ENCODE measurements around the gene SBNO1.
A peak's percentile ranks its signal among the peaks of the same experiment; 100 is the strongest.
"Not testable (repeated sequence)": the region's sequence is repeated elsewhere in the genome, so short reads cannot be mapped to it uniquely, and the experiment has no call there.

The SBNO1 gene

DNA sequence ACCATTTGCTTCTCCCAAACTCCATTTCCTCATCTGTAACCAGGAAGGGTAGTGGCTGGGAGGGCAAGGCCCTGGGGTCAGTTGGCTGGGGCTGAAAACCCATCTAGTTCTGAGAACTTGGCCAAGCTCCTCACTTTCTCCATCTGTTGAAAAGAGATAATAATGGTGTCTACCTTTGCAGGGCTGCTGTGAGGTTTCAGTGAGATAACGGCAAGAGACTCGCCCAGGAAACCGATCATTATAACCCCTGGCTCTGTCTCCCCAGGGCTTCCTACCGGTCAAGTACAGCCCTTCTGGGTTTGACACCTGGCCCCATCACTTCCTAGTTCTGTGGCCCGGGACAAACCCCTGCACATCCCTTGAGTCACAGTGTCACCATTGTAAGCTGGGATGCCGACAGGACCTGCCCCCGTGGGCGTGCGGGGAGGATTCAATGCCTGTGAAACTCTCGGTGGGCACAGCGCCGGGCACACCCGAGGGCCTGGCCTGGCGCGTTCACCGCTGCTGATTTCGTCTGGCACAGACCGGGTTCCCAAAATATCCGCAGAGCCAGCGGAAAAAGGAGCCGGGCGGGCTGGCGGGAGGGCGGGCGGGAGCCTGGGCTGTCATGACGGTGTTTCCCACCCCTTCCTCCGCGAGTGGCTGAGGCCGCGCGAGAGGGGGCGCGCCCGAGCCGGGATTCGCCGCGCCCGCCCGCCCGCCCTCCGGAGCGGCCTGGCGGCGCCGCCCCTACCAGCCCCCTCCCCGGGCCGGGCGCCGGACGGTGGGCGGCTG lies 23.7 kb upstream of the SBNO1 start:
- peak; percentile 79 for DNase-seq

- DNase-seq: no peak
These were observed 23.0 kb upstream of the SBNO1 start for GRCh38 chr12:123387508-123388176.

GRCh38 chr12:123385536-123385935 lies 20.9 kb upstream of the SBNO1 start:
- DNase-seq: not testable (repeated sequence)

- no peak for DNase-seq
These were observed 20.3 kb upstream of the SBNO1 start for GRCh38 chr12:123384994-123385376.

DNA sequence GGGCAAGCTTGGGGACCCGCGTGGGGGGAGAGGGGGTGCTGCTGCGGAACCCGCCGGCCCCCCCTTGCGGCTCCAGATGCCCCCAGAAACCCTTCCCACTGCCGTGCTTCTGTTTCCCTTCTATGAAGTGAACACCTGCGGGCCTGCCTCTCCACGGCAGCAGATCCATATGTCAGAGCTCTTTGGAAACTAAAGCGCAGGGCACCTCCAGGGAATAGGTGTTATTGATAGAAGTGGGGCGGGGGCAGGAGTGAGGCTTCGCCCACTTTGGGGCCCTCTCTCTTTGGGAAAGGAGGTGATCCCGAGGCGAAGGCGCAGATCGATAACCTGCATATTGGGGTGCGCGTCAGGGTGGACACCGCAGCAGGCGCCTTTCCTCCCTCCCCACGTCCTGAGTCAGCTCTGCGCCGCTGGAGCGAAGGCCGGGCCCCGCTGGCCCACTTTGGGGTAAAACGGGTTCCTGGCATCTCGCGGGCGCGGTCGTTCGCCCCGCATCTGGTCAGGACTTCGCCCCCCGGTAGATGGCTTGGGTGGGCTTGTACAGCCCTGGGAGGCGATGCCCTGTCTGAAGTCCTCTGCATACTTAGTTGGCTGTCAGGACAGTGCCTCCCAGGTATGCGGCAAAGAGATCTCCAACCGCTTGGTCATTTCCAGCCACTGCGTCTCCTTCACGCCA lies 19.8 kb upstream of the SBNO1 start:
- peak; percentile 32 for DNase-seq

GRCh38 chr12:123382684-123383083 lies 18.0 kb upstream of the SBNO1 start:
- DNase-seq: no peak

GRCh38 chr12:123379391-123379790 lies 14.7 kb upstream of the SBNO1 start:
- no peak for DNase-seq

GRCh38 chr12:123372415-123372814 lies 7.8 kb upstream of the SBNO1 start:
- DNase-seq: not testable (repeated sequence)

GRCh38 chr12:123371667-123372368 lies 7.2 kb upstream of the SBNO1 start:
- not testable (repeated sequence) for DNase-seq

DNA sequence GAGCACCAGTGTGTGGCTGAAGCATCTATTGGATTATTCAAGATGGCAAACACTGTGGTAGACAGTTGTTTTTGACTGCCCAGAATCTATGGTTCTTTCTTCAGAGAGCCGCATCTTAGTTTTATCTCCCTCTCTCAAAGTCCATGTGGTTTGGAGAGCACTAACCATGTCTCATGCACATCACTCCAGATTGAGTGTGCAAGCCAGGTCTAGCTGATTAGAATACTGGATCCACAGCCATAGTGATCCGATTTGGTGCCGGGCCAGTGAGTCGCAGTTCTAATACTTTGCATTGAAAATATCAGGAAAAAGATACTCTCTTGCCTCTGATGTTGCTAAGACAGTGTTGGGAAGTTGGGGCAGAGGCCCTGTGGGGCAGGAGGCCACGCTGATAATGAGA lies 4.6 kb upstream of the SBNO1 start:
- no peak for DNase-seq

DNA sequence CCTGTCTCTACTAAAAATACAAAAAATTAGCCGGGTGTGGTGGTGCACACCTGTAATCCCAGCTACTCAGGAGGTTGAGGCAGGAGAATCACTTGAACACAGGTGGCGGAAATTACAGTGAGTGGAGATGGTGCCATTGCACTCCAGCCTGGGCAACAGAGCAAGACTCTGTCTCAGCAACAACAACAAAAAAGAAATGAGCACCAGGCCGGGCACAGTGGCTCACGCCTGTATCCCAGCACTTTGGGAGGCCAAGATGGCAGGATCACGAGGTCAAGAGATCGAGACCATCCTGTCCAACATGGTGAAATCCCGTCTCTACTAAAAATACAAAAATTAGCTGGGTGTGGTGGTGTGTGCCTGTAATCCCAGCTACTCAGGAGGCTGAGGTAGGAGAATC lies 3.8 kb upstream of the SBNO1 start:
- DNase-seq: not testable (repeated sequence)

- DNase-seq: no peak
These were observed 2.9 kb upstream of the SBNO1 start for GRCh38 chr12:123367511-123367910.

- peak; percentile 98 for DNase-seq
These were observed 624 bp upstream of the SBNO1 start for GRCh38 chr12:123365025-123365917.

GRCh38 chr12:123363740-123364531 lies 711 bp downstream of the SBNO1 start:
- peak; percentile 29 for DNase-seq

GRCh38 chr12:123363390-123363739 lies 1.3 kb downstream of the SBNO1 start:
- DNase-seq: peak; percentile 22

DNA sequence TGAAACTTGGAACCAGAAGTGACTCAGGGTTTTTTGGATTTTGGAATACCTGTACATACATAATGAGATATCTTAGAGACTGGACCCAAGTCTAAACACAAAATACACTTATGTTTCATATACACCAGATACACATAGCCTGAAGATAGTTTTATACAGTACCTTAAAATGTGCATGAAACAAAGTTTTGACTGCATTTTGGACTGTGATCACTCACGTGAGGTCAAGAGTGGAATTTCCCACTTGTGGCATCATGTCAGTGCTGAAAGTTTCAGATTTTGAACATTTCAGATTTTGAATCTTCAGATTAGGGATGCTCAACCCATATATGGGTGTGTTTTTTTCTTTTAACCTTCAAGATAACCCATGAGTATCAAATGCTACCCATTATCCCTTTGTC lies 6.6 kb downstream of the SBNO1 start:
- DNase-seq: no peak

DNA sequence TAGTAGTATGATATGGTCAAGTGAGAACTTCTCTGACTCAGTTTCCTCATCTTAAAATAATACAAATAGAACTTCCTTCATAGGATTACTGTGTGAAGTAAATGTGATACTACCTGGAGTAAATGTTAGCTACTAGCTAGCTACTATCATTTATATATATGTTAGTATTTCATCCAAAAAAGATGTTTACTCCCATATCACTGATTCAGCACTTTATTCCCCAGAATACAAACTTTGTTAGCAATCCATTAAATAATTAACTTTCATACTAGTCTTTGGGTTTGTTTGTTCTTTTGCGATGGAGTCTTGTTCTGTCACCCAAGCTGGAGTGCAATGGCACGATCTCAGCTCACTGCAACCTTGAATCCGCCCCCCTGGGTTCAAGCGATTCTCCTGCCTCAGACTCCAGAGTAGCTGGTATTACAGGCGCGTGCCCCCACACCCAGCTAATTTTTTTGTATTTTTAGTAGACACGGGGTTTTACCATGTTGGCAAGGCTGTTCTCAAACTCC lies 8.4 kb downstream of the SBNO1 start:
- no peak for DNase-seq

- no peak for DNase-seq
These were observed 10.0 kb downstream of the SBNO1 start for GRCh38 chr12:123354600-123354999.

- no peak for DNase-seq
These were observed 13.3 kb downstream of the SBNO1 start for GRCh38 chr12:123351349-123351748.

GRCh38 chr12:123346946-123347345 lies 17.7 kb downstream of the SBNO1 start:
- no peak for DNase-seq

DNA sequence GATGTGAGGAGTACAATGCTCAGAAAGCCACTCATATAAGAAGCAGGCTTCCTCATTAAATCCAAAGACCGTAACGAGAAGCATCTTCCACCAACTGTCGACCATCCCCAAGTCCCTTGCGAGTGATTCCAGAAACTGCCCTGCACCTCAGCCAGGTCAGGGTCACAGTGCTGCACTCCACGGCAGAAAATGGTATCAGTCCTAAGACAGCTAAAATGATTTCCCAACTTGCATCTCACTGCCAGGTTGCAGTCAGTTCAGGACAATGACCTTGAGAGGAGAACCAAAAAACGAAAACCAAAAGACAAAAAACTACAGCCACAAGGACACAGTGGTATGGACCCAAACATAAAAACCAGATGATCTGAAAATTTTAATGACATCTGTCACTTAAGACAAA lies 20.6 kb downstream of the SBNO1 start:
- no peak for DNase-seq

Data from CD4-positive, alpha-beta T cell treated with Interleukin-6 for 4 hours (primary cell).